HG02943 (cell line): Measurements from ENCODE around the gene HLA-B.
"Not testable (repeated sequence)": the region's sequence is repeated elsewhere in the genome, so short reads cannot be mapped to it uniquely, and the experiment has no call there.

Source experiments
- ATAC-seq: cut with Tn5 transposase; IDR thresholded peaks from one replicate; pipeline ENCODE4 v1.9.1; 2021; ENCODE audit warnings: mild to moderate bottlenecking, low read depth, moderate library complexity; ENCODE audit not compliant: unreplicated experiment

HLA-B gene

GRCh38 chr6:31385041-31385440, 28.1 kb upstream of the HLA-B start:
- ATAC-seq, result no peak

- ATAC-seq, result no peak
These were observed 26.2 kb upstream of the HLA-B start for GRCh38 chr6:31383149-31383548.

GRCh38 chr6:31381666-31382065, 24.7 kb upstream of the HLA-B start:
- no peak for ATAC-seq

- no peak for ATAC-seq
These were observed 22.9 kb upstream of the HLA-B start for GRCh38 chr6:31379850-31380249.

GRCh38 chr6:31378721-31379103, 21.7 kb upstream of the HLA-B start:
- no peak for ATAC-seq

GRCh38 chr6:31378062-31378720, 21.2 kb upstream of the HLA-B start:
- no peak for ATAC-seq

- ATAC-seq, result no peak
These were observed 20.1 kb upstream of the HLA-B start for GRCh38 chr6:31377029-31377428.

GRCh38 chr6:31375699-31376098, 18.7 kb upstream of the HLA-B start:
- ATAC-seq, result no peak

GRCh38 chr6:31374118-31374517, 17.1 kb upstream of the HLA-B start:
- not testable (repeated sequence) for ATAC-seq

- ATAC-seq, result no peak
These were observed 11.5 kb upstream of the HLA-B start for GRCh38 chr6:31368461-31368860.

GRCh38 chr6:31366693-31367470, 9.9 kb upstream of the HLA-B start:
- no peak for ATAC-seq

- ATAC-seq, result no peak
These were observed 8.9 kb upstream of the HLA-B start for GRCh38 chr6:31365864-31366263.

GRCh38 chr6:31363811-31364210, 6.8 kb upstream of the HLA-B start:
- ATAC-seq, result no peak

- ATAC-seq, result no peak
These were observed 5.8 kb upstream of the HLA-B start for GRCh38 chr6:31362751-31363150.

- no peak for ATAC-seq
These were observed 2.6 kb upstream of the HLA-B start for GRCh38 chr6:31359581-31359980.

GRCh38 chr6:31358302-31358701, 1.3 kb upstream of the HLA-B start:
- no peak for ATAC-seq

- no peak for ATAC-seq
These were observed 907 bp upstream of the HLA-B start for GRCh38 chr6:31357886-31358285.

- no peak for ATAC-seq
These were observed 598 bp downstream of the HLA-B start for GRCh38 chr6:31356216-31356945.

- ATAC-seq, result no peak
These were observed 1.4 kb downstream of the HLA-B start for GRCh38 chr6:31355583-31355948.

- no peak for ATAC-seq
These were observed 2.0 kb downstream of the HLA-B start for GRCh38 chr6:31354864-31355582.
